ENCODE results near the gene FNTB. TPM values are rescaled to one million over a fixed set of nuclear protein-coding genes. Genes with fewer than 3 reads are reported as not detected.

The FNTB gene
- total RNA-seq, 2 experiments from 2014 or later: 15.0 to 15.6 TPM

DNA sequence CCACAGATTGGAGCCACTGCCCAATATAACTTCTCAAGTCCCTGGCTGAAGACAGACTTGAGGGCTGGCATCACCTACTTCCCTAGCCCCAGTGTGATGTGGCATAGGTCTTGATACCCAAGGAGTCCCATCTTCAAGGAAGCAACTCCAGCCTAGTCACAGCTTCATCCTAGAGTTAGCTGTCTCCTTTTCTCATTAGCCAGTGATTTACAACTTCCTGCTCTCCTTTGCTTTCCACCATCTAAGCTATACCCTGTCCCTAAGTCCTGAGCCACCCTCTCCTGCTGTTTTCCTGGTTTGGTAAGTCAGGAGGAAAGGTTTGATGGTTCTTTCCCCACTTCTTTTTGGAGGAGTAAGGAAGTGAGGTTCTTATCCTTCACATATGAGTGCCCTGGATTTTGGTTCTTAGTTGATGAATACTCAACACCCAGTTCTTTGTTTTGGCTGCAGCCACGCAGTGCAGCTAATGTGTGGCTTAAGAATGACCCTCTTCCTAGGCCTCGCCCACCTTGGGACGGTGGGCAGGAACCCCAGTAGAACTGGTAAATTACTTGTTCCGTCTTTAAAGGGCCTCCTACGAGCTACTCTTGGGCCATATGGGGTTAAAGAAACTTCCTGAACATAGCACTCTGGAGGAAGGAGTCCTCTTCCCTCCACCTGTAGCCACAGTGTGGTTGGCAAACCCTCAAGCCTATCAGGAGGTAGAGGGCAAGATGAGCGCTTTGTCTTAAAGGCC, 40.2 kb upstream of the FNTB start:
- Mint-ChIP-seq H3K4me1 (peaks cover 19% of the 10 kb centered on the region), H3K27ac (no peak overlapping the region), H3K4me3 (no peak overlapping the region), H3K27me3 (no peaks in the 10 kb centered on the region), H3K36me3 (peaks cover 3% of the 10 kb centered on the region), H3K9me3 (ENCODE audit: low read depth) (no peaks in the 10 kb centered on the region)
- DNase-seq (no peak), ATAC-seq (no peak)
- CTCF ChIA-PET: no interaction called here

DNA sequence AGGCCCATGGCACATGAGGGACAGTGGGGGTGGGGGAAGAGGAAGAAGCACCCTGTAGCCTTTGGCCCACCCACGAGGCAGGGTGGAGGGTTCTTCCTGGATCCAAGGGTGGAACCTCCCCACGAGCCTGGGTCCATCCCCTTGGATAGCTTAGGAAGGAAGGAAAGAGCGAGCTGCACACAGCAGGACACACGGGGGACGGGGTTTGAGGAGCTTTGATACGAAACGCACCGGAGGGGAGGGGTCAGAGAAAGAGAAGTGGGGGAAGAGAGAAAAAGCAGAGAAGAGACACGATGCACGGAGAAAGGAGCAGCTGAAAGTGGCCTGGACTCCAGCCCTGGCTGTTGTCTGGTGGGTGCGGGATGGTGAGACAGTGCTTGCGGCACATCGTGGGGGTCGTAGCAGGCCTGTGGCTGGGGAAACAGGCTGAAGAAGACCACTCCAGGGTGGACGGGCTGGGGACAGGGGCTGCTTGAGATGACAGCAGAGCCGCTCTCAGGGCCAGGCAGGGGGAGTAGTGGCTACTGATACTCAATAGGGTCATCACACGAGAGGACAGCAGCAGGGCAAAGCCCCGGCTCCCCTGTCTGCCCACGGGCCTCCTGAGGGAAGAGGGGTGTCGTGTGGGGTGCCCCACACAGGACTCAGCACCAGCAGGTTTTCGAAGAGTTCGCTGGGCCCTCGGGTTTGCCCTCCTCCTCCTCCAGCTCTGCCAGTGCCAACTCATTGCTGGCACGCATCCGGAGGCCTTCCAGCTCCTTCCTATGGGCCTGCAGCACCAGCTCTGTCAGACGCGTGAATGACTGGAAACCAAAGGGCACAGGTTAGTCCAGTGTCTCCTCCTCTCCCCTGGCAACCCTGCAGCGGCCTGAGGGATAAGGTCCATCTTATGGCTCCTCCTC, 38.7 kb upstream of the FNTB start:
- DNase-seq (no peak), ATAC-seq (no peak)
- Mint-ChIP-seq H3K9me3 (ENCODE audit: low read depth) (no peaks in the 10 kb centered on the region), H3K27ac (no peak overlapping the region), H3K4me1 (peaks cover 16% of the 10 kb centered on the region), H3K27me3 (no peaks in the 10 kb centered on the region), H3K36me3 (peaks cover 3% of the 10 kb centered on the region), H3K4me3 (no peak overlapping the region)
- CTCF ChIA-PET: no interaction called here

- Mint-ChIP-seq H3K27ac (no peak overlapping the region), H3K27me3 (no peaks in the 10 kb centered on the region), H3K36me3 (peaks cover 3% of the 10 kb centered on the region), H3K4me3 (no peak overlapping the region), H3K9me3 (ENCODE audit: low read depth) (no peaks in the 10 kb centered on the region), H3K4me1 (peaks cover 8% of the 10 kb centered on the region)
- CTCF ChIA-PET: no interaction called here
- no peak for DNase-seq
- ATAC-seq: no peak
These were observed 38.0 kb upstream of the FNTB start for GRCh38 chr14:64948612-64949210.

DNA sequence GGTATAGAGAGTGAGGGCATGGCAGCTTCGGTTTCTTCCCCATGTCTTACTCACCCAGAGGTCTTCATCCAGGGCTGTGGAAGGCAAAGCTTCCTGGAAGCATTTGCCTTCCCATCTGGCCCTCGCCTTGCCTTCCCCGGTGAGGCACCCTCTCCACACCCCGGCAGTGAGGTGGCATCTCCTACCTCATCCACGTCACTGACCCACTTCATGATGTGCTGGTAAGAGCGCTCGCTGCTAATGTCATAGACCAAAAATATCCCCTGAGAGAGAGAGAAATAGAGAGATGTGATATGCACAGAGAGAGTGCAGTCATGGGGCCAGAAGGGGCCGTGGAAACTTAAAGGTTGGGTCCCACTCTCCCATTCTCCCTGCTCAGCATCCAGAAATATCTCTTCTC, 35.8 kb upstream of the FNTB start:
- H3K9me3 Mint-ChIP-seq (ENCODE audit: low read depth): no peaks in the 10 kb centered on the region
- ATAC-seq (no peak), DNase-seq (no peak)
- no peak overlapping the region for H3K4me3 Mint-ChIP-seq
- CTCF ChIA-PET: no interaction called here
- H3K27me3 Mint-ChIP-seq: no peaks in the 10 kb centered on the region
- no peak overlapping the region for H3K27ac Mint-ChIP-seq
- H3K36me3 Mint-ChIP-seq: no peaks in the 10 kb centered on the region
- H3K4me1 Mint-ChIP-seq: no peaks in the 10 kb centered on the region

- no peaks in the 10 kb centered on the region for H3K9me3 Mint-ChIP-seq (ENCODE audit: low read depth)
- no peak overlapping the region for H3K27ac Mint-ChIP-seq
- H3K4me3 Mint-ChIP-seq: no peak overlapping the region
- no peaks in the 10 kb centered on the region for H3K36me3 Mint-ChIP-seq
- no peaks in the 10 kb centered on the region for H3K4me1 Mint-ChIP-seq
- ATAC-seq: no peak
- no peaks in the 10 kb centered on the region for H3K27me3 Mint-ChIP-seq
- DNase-seq: no peak
- CTCF ChIA-PET: interaction anchor here (0.8 kb wide), 1 partner anchor 19 kb away, joined by 3 read pairs; no protein-coding TSS in a partner anchor
These were observed 35.4 kb upstream of the FNTB start for GRCh38 chr14:64951291-64951690.

- Mint-ChIP-seq H3K27me3 (no peaks in the 10 kb centered on the region), H3K4me1 (no peaks in the 10 kb centered on the region), H3K27ac (no peak overlapping the region), H3K36me3 (no peaks in the 10 kb centered on the region), H3K4me3 (no peak overlapping the region), H3K9me3 (ENCODE audit: low read depth) (no peaks in the 10 kb centered on the region)
- DNase-seq (no peak), ATAC-seq (no peak)
- CTCF ChIA-PET: interaction anchor here (0.8 kb wide), 1 partner anchor 19 kb away, joined by 3 read pairs; no protein-coding TSS in a partner anchor
These were observed 35.0 kb upstream of the FNTB start for GRCh38 chr14:64951724-64952123.

DNA sequence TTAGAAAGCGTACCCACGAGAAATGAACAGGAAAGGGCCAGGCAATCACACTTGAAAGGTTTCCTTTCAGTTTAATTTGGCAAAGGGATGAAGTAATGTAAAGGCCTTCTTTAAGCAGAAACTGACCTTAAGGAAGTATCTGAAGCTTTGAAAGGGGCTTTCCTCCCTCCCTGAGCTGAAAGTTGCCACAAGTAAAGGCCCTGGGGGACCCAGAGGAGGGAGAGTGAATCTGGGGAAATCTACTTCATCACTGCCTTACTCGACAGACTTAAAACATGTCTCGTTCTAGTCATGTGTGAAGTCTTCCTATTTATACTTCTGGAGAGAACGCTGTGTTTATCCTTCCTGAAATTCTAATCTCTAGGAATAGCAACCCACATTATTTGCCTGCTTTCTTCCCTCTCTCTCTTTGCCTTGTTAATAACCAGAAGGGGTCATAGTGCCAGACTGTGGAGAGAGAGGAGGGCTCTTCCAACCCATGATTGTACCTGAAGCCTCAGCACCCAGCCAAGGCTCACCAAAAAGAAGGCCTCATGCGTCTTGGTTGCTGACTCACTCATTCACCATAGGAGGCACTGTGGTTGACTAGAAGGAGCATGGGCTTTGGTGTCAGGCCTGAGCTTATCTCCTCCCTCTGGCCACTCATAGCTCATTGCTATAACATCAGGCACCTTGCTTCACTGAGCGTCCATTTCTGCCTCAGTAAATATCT, 33.9 kb upstream of the FNTB start:
- ATAC-seq: no peak
- no peak for DNase-seq
- Mint-ChIP-seq H3K27me3 (no peaks in the 10 kb centered on the region), H3K4me3 (no peak overlapping the region), H3K9me3 (ENCODE audit: low read depth) (no peaks in the 10 kb centered on the region), H3K4me1 (no peaks in the 10 kb centered on the region), H3K36me3 (no peaks in the 10 kb centered on the region), H3K27ac (no peak overlapping the region)
- CTCF ChIA-PET: interaction anchor here (1.0 to 1.3 kb wide), 3 partner anchors 9 to 188 kb away, joined by 3 read pairs; no protein-coding TSS in a partner anchor

DNA sequence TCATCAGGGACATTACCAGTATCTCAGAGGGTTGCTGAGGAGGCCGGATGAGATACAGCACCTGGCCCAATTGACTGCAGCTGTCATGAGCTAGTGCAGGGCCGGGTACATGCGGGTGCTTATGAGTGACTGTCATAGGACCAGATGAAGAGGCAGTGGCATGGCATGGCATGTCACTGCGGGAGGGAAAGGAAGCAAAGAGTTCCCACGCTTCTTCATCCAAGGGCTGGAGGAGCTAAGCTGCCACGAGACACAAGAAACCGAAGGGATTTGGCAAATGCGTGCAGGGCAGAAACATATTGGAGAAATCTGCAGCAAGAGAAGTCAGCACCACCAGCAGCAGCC, 33.4 kb upstream of the FNTB start:
- DNase-seq (no peak), ATAC-seq (no peak)
- Mint-ChIP-seq H3K4me3 (no peak overlapping the region), H3K36me3 (no peaks in the 10 kb centered on the region), H3K9me3 (ENCODE audit: low read depth) (no peaks in the 10 kb centered on the region), H3K27me3 (no peaks in the 10 kb centered on the region), H3K27ac (no peak overlapping the region), H3K4me1 (no peaks in the 10 kb centered on the region)
- CTCF ChIA-PET: interaction anchor here (1.0 to 1.3 kb wide), 3 partner anchors 9 to 189 kb away, joined by 3 read pairs; no protein-coding TSS in a partner anchor

- Mint-ChIP-seq H3K36me3 (no peaks in the 10 kb centered on the region), H3K27ac (no peak overlapping the region), H3K27me3 (no peaks in the 10 kb centered on the region), H3K9me3 (ENCODE audit: low read depth) (no peaks in the 10 kb centered on the region), H3K4me1 (no peaks in the 10 kb centered on the region), H3K4me3 (no peak overlapping the region)
- DNase-seq (no peak), ATAC-seq (no peak)
- CTCF ChIA-PET: interaction anchor here (0.5 to 1.3 kb wide), 4 partner anchors 10 to 1123 kb away, joined by 3 read pairs; no protein-coding TSS in a partner anchor
These were observed 33.0 kb upstream of the FNTB start for GRCh38 chr14:64953661-64954060.

- Mint-ChIP-seq H3K9me3 (ENCODE audit: low read depth) (no peaks in the 10 kb centered on the region), H3K27me3 (no peaks in the 10 kb centered on the region), H3K4me1 (no peaks in the 10 kb centered on the region), H3K27ac (no peak overlapping the region), H3K36me3 (no peaks in the 10 kb centered on the region), H3K4me3 (no peak overlapping the region)
- ATAC-seq (no peak), DNase-seq (no peak)
- CTCF ChIA-PET: no interaction called here
These were observed 32.0 kb upstream of the FNTB start for GRCh38 chr14:64954491-64955240.

DNA sequence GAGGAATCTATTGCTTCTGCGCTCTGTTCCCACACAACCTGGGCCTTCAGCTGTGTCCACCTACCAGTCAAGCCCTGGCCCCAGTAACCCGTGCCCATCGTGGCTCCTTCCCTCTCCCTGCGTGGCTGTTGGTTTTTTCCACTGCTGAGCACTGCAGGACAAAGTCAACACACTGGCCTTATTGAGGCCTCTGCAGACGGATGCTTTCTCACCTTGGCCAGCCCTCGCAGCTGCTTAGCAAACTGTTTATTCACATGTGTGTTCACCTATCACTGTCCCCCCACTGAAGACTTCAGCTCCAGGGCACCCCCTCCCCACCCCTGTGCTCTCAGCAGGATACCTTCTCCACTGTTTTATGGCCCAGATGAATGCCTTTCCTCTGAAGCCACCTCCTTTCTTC, 31.4 kb upstream of the FNTB start:
- Mint-ChIP-seq H3K27ac (no peak overlapping the region), H3K4me1 (no peaks in the 10 kb centered on the region), H3K27me3 (no peaks in the 10 kb centered on the region), H3K36me3 (no peaks in the 10 kb centered on the region), H3K4me3 (no peak overlapping the region), H3K9me3 (ENCODE audit: low read depth) (no peaks in the 10 kb centered on the region)
- ATAC-seq: no peak
- CTCF ChIA-PET: no interaction called here
- no peak for DNase-seq

DNA sequence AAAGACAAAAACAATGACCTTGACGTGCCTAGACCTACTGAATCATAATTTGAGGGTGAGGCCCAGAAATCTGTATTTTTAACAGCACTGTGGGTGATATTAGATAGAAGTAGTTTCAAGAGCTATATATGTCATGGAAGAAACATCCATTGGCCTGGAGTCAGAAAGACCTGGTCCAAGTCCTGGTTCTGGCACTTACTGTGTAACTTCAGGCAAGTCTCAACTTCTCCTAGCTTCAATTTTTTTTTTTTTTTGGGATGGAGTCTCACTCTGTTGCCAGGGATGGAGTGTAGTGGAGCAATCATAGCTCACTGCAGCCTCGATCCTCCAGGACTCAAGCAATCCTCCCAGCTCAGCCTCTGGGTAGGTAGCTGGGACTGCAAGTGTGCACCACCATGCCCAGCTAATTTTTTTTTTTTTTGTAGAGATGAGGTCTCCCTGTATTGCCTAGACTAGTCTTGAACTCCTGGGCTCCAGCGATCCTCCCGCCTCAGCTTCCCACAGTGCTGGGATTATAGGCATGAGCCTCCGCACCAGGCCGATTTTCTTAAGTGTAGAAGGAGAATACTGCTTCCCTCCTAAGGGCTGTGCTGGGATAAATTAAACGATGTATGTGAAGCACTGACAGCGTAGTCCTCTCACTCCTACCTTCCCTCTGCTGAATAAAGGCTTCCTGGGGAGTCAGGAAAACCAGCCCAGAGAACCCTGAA, 29.8 kb upstream of the FNTB start:
- H3K4me3 Mint-ChIP-seq: no peak overlapping the region
- no peak overlapping the region for H3K27ac Mint-ChIP-seq
- ATAC-seq (no peak), DNase-seq (no peak)
- H3K9me3 Mint-ChIP-seq (ENCODE audit: low read depth): no peaks in the 10 kb centered on the region
- no peaks in the 10 kb centered on the region for H3K27me3 Mint-ChIP-seq
- H3K36me3 Mint-ChIP-seq: no peaks in the 10 kb centered on the region
- CTCF ChIA-PET: interaction anchor here (0.8 to 1.9 kb wide), 3 partner anchors 9 to 65 kb away, joined by 3 to 7 read pairs (median 5); partner anchors contain the start of gene GPX2
- H3K4me1 Mint-ChIP-seq: peaks cover 4% of the 10 kb centered on the region
